ENCODE results near the gene KDM4D. TPM values are rescaled to one million over a fixed set of nuclear protein-coding genes. Genes with fewer than 3 reads are reported as not detected.

The KDM4D gene
- total and polyA plus RNA-seq, 2 of the 8 experiments (the other 6 are each of a cell fraction or from before 2014, with no cell fraction given) = 1.5 to 4.5 TPM

DNA sequence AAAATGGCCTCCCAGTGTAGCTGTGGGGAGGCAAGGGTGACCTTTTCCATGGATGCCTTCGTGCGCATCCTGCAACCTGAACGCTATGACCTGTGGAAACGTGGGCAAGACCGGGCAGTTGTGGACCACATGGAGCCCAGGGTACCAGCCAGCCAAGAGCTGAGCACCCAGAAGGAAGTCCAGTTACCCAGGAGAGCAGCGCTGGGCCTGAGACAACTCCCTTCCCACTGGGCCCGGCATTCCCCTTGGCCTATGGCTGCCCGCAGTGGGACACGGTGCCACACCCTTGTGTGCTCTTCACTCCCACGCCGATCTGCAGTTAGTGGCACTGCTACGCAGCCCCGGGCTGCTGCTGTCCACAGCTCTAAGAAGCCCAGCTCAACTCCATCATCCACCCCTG, 24.8 kb downstream of the KDM4D start:
- Histone ChIP-seq H3K23me2 (ENCODE audit: low read depth, low read length) (no peaks in the 10 kb centered on the region), H3K27ac (ENCODE audit: low read depth, low read length) (no peak overlapping the region), H3K14ac (ENCODE audit: insufficient read length) (no peak overlapping the region), H3K9ac (replicated peaks in 1 of 4; ENCODE audit: extremely low read depth in 1 of 4, low read depth in 3 of 4, low read length in 3 of 4) (no peak overlapping the region), H2AK5ac (ENCODE audit: low read depth, low read length) (no peak overlapping the region), H4K20me1 (replicated peaks in 1 of 2; ENCODE audit: control insufficient read depth in 1 of 2, insufficient read depth in 2 of 2, low read length in 2 of 2) (no peaks in the 10 kb centered on the region), H3K36me3 (ENCODE audit: control insufficient read depth in 2 of 4, insufficient read depth in 4 of 4, low read length in 3 of 4) (no peaks in the 10 kb centered on the region), H2BK120ac (replicated peaks; ENCODE audit: low read depth, low read length) (no peak overlapping the region), H4K5ac (ENCODE audit: insufficient read length, low read depth, low read length) (no peak overlapping the region), H3K79me2 (ENCODE audit: control insufficient read depth in 1 of 2, insufficient read depth in 2 of 2, low read length in 2 of 2) (no peaks in the 10 kb centered on the region), H4K8ac (ENCODE audit: extremely low read depth, insufficient read depth, low read length) (no peak overlapping the region), H2BK5ac (ENCODE audit: low read depth, low read length) (no peak overlapping the region), H3K18ac (ENCODE audit: extremely low read depth, low read length) (no peak overlapping the region), H2BK12ac (ENCODE audit: low read depth, low read length) (no peak overlapping the region), H3K27me3 (replicated peaks in 1 of 4; ENCODE audit: control insufficient read depth in 3 of 4, extremely low read depth in 1 of 4, insufficient read depth in 3 of 4, low read length in 3 of 4) (no peaks in the 10 kb centered on the region), H3K4me3 (ENCODE audit: extremely low read depth in 1 of 4, insufficient read depth in 2 of 4, low read depth in 3 of 4, low read length in 4 of 4) (no peak overlapping the region), H3K4me2 (ENCODE audit: insufficient read depth in 1 of 2, low read depth in 2 of 2, low read length in 2 of 2) (no peak overlapping the region), H3K9me3 (ENCODE audit: insufficient read depth in 2 of 2, low read depth in 1 of 2, low read length in 1 of 2) (no peaks in the 10 kb centered on the region), H3K56ac (replicated peaks; ENCODE audit: insufficient read length, low read depth, low read length) (no peak overlapping the region), H3K79me1 (ENCODE audit: low read depth, low read length) (no peaks in the 10 kb centered on the region), H3K4ac (replicated peaks; ENCODE audit: insufficient read length, low read depth, low read length) (no peak overlapping the region), H3K4me1 (replicated peaks in 1 of 4; ENCODE audit: control insufficient read depth in 3 of 4, insufficient read depth in 4 of 4, low read length in 3 of 4) (no peaks in the 10 kb centered on the region), H4K91ac (replicated peaks; ENCODE audit: insufficient read length, low read length) (no peak overlapping the region), H2BK20ac (ENCODE audit: low read length) (no peak overlapping the region), H2BK15ac (ENCODE audit: low read length) (no peak overlapping the region), H2AFZ (ENCODE audit: low read length) (no peak overlapping the region), H3K23ac (ENCODE audit: insufficient read length) (no peak overlapping the region)
- ChIA-PET POLR2A (ENCODE audit: partially characterized antibody) (no interaction called here), CTCF (ENCODE audit: partially characterized antibody) (interaction anchor here (1.5 to 1.6 kb wide), 2 partner anchors 10 to 19 kb away, joined by 3 to 4 read pairs; no protein-coding TSS in a partner anchor)
- FAIRE-seq (no peak), DNase-seq (ENCODE audit: low read depth in 1 of 2, low spot score in 2 of 2) (no peak)
- WGBS, 2 experiments (ENCODE audit: extremely low coverage in 1 of 2, insufficient coverage in 1 of 2, insufficient read length in 1 of 2, insufficient replicate concordance in 2 of 2, low coverage in 1 of 2, low lambda C conversion rate in 2 of 2, missing lambda C conversion rate in 1 of 2) = 98% methylated on average over 13 of the region's 13 CpGs; no CpG with 5 or more reads in 1 of the 2 experiments
- no peak for TF ChIP-seq HDAC2 (IDR thresholded peaks at IDR 0.05; ENCODE audit: borderline replicate concordance in 1 of 2, low read depth in 2 of 2, low read length in 2 of 2)
- no peak for TF ChIP-seq TBP (IDR thresholded peaks at IDR 0.05; ENCODE audit: low read depth, low read length)
- no peak for TF ChIP-seq ZNF274 (IDR thresholded peaks at IDR 0.05; ENCODE audit: borderline replicate concordance, extremely low read depth, low read length)
- TF ChIP-seq NANOG (IDR thresholded peaks at IDR 0.05; ENCODE audit: insufficient read depth, low read depth, low read length, poor library complexity, severe bottlenecking) = no peak
- TF ChIP-seq, protein P1, sequence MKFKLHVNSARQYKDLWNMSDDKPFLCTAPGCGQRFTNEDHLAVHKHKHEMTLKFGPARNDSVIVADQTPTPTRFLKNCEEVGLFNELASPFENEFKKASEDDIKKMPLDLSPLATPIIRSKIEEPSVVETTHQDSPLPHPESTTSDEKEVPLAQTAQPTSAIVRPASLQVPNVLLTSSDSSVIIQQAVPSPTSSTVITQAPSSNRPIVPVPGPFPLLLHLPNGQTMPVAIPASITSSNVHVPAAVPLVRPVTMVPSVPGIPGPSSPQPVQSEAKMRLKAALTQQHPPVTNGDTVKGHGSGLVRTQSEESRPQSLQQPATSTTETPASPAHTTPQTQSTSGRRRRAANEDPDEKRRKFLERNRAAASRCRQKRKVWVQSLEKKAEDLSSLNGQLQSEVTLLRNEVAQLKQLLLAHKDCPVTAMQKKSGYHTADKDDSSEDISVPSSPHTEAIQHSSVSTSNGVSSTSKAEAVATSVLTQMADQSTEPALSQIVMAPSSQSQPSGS (IDR thresholded peaks at IDR 0.05; ENCODE audit: low read length) = no peak
- no peak for TF ChIP-seq CREB1 (IDR thresholded peaks at IDR 0.05)
- TF ChIP-seq, protein P2, sequence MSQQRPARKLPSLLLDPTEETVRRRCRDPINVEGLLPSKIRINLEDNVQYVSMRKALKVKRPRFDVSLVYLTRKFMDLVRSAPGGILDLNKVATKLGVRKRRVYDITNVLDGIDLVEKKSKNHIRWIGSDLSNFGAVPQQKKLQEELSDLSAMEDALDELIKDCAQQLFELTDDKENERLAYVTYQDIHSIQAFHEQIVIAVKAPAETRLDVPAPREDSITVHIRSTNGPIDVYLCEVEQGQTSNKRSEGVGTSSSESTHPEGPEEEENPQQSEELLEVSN (IDR thresholded peaks at IDR 0.05) = no peak

Measured in H1 (cell line).